HL-60/S4 treated with phorbol 12-myristate 13-acetate at 8.2 ng/mL for 4 days and 3 days (cell line): Measurements from ENCODE around the gene MARS2.
"Not testable (repeated sequence)": the region's sequence is repeated elsewhere in the genome, so short reads cannot be mapped to it uniquely, and the experiment has no call there.

Experiments
- in situ Hi-C: fragments of 300-500 bp; cut with MboI; formaldehyde crosslinking; loops from 2 replicates; pipeline ENCODE4 v1.15.0; 2022; ENCODE audit warnings: low sequenced_read_pairs

MARS2 gene

DNA sequence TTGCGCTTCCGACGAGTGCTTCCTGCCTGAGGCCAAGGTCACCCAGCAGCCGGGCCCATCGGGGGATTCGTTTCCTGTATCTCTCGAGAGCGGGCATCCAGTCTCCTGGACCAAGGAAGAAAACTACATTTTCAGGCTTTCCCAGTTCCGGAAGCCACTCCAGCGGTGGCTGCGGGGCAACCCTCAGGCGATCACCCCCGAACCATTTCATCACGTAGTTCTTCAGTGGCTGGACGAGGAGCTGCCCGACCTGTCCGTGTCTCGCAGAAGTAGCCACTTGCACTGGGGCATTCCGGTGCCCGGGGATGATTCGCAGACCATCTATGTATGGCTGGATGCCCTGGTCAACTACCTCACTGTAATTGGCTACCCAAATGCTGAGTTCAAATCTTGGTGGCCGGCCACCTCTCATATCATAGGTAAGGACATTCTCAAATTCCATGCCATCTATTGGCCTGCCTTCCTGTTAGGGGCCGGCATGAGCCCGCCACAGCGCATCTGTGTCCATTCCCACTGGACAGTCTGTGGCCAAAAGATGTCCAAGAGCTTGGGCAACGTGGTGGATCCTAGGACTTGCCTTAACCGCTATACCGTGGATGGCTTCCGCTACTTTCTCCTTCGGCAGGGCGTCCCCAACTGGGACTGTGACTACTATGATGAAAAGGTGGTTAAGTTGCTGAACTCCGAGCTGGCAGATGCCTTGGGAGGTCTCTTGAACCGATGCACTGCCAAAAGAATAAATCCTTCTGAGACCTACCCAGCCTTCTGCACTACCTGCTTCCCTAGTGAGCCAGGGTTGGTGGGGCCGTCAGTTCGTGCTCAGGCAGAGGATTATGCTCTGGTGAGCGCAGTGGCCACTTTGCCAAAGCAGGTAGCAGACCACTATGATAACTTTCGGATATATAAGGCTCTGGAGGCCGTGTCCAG lies 1.0 kb downstream of the MARS2 start:
- in situ Hi-C loops, result loop anchor here (25.0 kb wide), 1 partner anchor 269 kb away; the partner anchor contains the start of gene SF3B1

DNA sequence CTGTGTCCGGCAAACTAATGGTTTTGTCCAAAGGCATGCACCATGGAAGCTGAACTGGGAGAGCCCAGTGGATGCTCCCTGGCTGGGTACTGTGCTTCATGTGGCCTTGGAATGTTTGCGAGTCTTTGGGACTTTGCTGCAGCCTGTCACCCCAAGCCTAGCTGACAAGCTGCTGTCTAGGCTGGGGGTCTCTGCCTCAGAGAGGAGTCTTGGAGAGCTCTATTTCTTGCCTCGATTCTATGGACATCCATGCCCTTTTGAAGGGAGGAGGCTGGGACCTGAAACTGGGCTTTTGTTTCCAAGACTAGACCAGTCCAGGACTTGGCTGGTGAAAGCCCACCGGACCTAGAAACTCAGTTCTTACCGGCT lies 1.7 kb downstream of the MARS2 start:
- in situ Hi-C loops, result loop anchor here (25.0 kb wide), 1 partner anchor 270 kb away; the partner anchor contains the start of gene SF3B1

DNA sequence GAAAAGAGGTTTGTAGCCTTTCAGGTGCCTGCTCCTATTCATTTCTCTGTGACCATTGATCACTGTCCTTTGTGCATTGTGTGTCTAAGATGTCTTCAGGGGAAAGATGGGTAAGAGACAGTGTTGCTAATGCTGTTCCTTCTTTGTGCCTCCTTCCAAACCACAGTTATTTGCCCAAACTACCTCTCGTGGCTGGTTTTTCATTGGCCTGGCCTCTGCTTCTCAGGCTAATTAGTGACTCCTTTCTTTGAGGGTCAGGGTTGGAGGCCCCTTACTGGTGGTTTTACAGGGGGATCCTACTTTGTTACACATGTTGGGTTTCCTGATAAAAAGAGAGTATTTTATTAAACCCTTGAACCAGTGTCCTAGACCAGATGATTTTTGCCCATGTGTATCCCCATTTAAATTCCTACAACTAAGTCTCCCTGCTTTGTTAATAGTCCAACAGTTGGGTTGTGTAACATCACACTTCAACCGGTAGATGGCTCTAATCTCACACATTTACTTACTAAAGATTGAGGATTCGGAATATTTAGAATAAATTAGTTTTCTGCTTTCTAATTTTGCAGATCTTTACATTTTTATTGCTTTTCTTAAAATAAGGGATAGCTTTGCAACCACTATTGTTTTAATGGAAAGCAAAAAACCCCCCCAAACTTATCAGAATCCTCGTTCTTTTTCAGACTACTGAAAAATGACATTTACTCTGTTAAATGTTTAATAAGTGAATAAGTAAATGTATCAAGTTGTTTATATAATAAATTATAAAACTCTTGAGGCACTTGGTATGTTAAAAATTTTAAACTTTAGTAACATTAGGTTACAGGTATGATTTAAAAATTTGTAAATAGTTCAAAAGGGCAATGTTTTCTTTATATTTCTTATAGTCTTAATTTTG lies 2.4 kb downstream of the MARS2 start:
- in situ Hi-C loops, result loop anchor here (25.0 kb wide), 1 partner anchor 270 kb away; the partner anchor contains the start of gene SF3B1

DNA sequence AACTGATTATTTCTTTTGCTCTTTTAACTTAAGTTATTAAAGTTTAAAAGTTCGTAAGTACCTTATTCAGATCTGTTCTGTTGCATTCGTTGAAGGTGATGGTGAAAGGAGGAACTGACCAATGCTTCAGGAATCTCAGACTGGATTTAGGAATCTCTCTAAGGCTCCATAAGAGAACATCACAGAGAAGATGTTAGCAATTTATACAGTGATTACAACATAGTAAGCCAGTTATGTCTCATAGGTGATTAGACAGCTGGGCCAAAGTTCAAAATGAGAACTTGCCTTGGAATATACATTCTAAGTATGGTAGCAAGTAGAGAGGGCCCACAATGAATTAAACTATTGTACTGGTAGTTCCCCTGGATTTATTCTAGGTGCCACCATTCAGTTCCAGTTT lies 3.2 kb downstream of the MARS2 start:
- in situ Hi-C loops, result loop anchor here (25.0 kb wide), 1 partner anchor 271 kb away; the partner anchor contains the start of gene SF3B1

DNA sequence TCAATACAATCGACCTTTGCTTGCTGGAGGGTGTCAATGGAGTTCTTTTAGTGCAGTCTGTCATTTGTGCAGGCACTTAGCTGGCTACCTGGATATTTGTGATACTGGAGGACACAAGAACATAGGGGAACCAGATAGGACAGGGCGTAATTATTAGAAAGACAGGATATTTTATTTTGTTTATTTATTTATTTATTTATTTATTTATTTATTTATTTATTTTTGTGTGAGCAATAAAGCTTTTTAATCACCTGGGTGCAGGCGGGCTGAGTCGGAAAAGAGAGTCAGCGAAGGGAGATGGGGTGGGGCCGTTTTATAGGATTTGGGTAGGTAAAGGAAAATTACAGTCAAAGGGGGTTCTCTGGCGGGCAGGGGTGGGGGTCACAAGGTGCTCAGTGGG lies 4.0 kb downstream of the MARS2 start:
- in situ Hi-C loops, result loop anchor here (25.0 kb wide), 1 partner anchor 272 kb away; the partner anchor contains the start of gene SF3B1

DNA sequence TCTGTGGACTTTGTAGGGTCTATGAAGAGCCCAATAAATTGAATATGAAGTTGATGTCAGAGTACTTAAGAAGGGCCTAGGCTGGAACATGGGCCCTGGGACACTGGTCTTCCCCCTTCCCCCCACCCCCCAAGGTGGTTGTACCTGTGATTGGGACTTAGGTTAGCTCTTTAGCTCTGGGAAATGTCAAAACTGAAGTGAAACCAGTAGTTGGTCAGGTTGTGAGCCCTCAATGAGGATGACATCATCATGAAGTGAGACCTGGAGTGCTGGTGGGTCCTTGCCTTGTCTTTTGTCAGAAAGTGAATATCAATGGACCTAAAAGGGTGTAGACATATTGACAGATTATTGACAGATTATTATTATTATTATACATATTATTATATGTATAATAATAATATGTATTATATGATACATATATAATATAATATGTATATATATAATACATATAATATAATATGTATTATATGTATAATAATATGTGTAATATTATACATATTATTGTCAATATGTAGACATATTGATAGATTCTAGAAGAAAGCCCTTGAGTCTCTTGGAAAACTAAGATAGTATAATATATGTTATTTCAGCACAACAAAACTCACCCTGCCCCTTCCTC lies 5.4 kb downstream of the MARS2 start:
- in situ Hi-C loops, result loop anchor here (25.0 kb wide), 1 partner anchor 273 kb away; the partner anchor contains the start of gene SF3B1

DNA sequence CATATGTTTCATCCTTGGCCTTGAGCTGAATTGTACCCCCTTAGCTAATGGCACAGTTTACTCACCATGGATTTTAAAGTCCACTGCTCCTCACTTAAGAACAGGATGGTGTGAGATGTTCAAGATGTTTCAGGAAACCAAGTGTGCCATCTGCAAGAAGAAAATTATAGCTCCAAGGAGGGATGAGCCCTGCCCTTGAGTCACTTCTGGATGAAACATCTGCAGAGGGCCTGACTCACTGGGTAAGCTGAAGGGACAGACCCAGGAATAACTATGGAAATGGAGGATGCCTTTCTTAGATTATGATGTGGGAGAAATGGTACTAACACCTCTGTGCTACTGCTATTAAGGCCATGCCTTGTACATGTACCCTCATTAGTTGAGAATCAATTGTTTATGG lies 6.4 kb downstream of the MARS2 start:
- in situ Hi-C loops, result loop anchor here (25.0 kb wide), 1 partner anchor 274 kb away; the partner anchor contains the start of gene SF3B1

DNA sequence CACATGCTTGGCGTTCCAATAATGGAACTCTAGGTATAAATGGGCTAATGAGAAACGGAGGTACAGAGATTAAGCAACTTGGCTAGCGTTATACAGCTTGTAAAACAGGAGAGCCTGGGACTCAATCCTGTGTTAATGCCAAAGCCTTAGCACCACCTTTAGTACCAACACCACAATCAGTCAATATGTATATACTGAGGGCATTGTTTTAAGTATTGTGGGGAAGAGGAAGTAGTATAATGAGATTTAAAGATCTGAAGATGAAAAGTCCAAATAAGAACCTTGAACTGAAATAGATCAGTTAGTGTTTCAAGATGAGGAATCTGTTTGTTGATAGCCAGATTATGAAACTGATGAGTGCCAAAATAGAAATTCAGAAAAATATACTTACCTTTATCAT lies 8.1 kb downstream of the MARS2 start:
- in situ Hi-C loops, result loop anchor here (25.0 kb wide), 1 partner anchor 276 kb away; the partner anchor contains the start of gene SF3B1

DNA sequence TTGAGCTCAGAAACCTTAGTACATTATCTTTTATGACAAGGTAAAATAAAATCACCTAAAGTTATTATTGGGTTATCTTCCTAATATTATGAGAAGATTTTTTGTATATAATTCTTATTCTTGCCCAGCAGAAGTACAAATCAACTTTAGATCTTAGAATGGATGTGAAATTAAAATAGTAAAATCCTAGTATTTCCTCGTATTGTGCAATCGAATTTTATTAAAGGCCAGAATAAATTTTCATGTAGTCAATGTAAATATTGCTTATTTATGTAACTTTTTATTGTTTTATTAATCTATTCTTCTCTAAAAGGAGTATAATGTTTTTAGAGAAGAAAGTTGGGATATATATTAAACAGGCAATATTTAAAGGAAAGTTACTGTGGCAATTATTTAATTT lies 12.7 kb downstream of the MARS2 start:
- in situ Hi-C loops, result loop anchor here (25.0 kb wide), 1 partner anchor 281 kb away; the partner anchor contains the start of gene SF3B1

DNA sequence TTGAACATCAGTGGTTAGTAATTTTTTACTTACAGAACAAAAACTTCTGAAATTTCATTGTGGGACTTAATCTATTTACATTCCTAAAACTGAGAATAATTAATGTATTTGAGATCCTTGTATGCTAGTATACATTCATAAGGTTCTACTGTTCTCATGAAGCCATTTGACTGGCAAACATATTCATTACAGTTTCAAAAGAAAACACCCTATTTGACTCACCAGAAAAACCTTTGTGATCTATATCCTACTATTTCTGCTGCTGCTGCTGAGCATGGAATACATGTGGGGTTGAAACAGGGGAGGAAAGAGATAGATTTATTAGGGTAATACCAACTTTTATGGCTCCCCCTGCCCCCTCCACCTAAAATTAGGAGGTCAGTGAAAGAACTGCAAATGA lies 21.8 kb downstream of the MARS2 start:
- in situ Hi-C loops, result no loop called here

DNA sequence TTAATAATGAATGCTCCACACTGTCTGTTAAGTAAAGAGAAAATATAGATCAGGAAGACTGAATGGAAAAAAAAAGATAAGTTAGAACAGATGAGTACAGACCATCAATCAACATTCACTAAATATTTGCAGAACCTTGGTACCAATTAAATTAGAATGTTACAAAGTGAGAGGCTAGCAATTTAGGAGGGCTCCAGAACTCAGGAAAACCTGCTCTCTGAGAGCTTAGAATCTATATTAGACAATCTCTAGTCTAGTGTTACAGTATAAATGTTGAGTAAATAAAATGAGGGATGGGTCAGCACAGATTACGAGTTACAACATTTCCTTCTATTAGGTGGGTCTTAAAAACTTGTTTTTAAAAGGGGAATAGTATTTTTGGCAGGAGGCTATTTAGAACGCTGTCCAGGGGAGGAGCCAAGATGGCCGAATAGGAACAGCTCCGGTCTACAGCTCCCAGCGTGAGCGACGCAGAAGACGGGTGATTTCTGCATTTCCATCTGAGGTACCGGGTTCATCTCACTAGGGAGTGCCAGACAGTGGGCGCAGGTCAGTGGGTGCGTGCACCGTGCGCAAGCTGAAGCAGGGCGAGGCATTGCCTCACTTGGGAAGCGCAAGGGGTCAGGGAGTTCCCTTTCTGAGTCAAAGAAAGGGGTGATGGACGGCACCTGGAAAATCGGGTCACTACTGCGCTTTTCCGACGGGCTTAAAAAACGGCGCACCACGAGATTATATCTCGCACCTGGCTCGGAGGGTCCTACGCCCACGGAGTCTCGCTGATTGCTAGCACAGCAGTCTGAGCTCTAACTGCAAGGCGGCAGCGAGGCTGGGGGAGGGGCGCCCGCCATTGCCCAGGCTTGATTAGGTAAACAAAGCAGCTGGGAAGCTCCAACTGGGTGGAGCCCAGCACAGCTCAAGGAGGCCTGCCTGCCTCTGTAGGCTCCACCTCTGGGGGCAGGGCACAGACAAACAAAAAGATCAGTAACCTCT lies 23.7 kb downstream of the MARS2 start:
- in situ Hi-C loops, result not testable (repeated sequence)

DNA sequence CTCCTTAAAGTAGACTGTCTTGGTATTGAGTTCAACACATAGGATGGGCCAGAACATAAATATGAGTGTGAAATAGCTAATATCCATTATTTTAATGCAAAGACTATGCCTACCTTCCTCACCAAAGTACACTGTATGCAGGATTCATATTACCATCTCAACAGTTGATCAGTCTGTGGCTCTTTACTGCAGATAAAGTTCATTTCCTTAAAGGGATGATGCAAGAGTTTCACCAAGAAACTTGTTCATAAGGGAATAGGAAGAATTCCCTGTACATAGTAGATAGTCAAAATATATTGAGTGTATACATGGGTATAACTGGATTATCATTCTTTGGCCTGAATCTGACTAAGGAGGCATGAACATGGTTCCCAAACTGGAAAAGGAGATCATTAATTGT lies 35.0 kb downstream of the MARS2 start:
- in situ Hi-C loops, result no loop called here
